Colonic mucosa (tissue), 4 donors: ENCODE measurements around the gene GMDS. TPM values are rescaled to one million over a fixed set of nuclear protein-coding genes. Genes with fewer than 3 reads are reported as not detected.

Experiments used
- DNase-seq: peaks from one replicate; pipeline ENCODE4 v3.0.0-alpha.2; 2020
- H3K27ac ChIP-seq: fragments of 200-600 bp; one replicate; pipeline ENCODE4 v1.8.0; 2021
- H3K27me3 ChIP-seq: fragments of 200-600 bp; one replicate; pipeline ENCODE4 v1.8.0; 2021
- H3K36me3 ChIP-seq: fragments of 200-600 bp; one replicate; pipeline ENCODE4 v1.8.0; 2021
- H3K4me1 ChIP-seq: fragments of 200-600 bp; one replicate; pipeline ENCODE4 v1.8.0; 2021; ENCODE audit warnings: mild to moderate bottlenecking
- H3K4me3 ChIP-seq: fragments of 200-600 bp; one replicate; pipeline ENCODE4 v1.8.0; 2021
- H3K9ac ChIP-seq, 2 donors: one replicate each; pipeline ENCODE4 v1.7.0; 2013; ENCODE audit warnings: control low read depth in 2 of 2, low read depth in 2 of 2, low read length in 2 of 2
- H3K9me3 ChIP-seq: fragments of 200-600 bp; one replicate; pipeline ENCODE4 v1.8.0; 2021
- CTCF ChIP-seq: fragments of 200-600 bp; IDR thresholded peaks from one replicate; pipeline ENCODE4 v1.8.0; 2022; ENCODE audit warnings: antibody characterized with exemption, mild to moderate bottlenecking
- intact Hi-C: fragments of 100-400 bp; cut with DNase I; formaldehyde crosslinking; loops from one replicate; pipeline ENCODE4 v1.14.1; 2022
- total RNA-seq, 2 donors: library from RNA; stranded (reverse); fragmentation: NEBNext Ultra II Directional in 1 of 2; extraction: Animal tissue kit (Norgen Biotek cat#: 25700) in 1 of 2; gene quantifications; one replicate each; pipeline ENCODE4 v1.2.1, GENCODE V29; 2021
- donor health status: healthy.
- donor health status: DM: no; HTN: no; CAD: no.
- donor health status: DM: no; HTN: no; CAD: no.

GMDS gene
- total RNA-seq, 2 donors from 2014 or later, result 247 to 272 TPM

- no peak for DNase-seq
- no peaks in the 10 kb centered on the region for H3K4me1 ChIP-seq
- H3K27ac ChIP-seq, result no peak overlapping the region
- H3K4me3 ChIP-seq, result no peak overlapping the region
- H3K9ac ChIP-seq, result no peak overlapping the region
- intact Hi-C loops, result no loop called here
- no peaks in the 10 kb centered on the region for H3K27me3 ChIP-seq
- TF ChIP-seq CTCF, result no peak
- no peaks in the 10 kb centered on the region for H3K9me3 ChIP-seq
- H3K36me3 ChIP-seq, result no peaks in the 10 kb centered on the region
Observed at GRCh38 chr6:1584996-1585668, 660.3 kb downstream of the GMDS start.

GRCh38 chr6:1584146-1584545, 661.3 kb downstream of the GMDS start:
- Histone ChIP-seq H3K9me3 (no peaks in the 10 kb centered on the region), H3K27ac (no peak overlapping the region), H3K4me3 (no peak overlapping the region), H3K4me1 (no peaks in the 10 kb centered on the region), H3K9ac (no peak overlapping the region), H3K36me3 (no peaks in the 10 kb centered on the region), H3K27me3 (no peaks in the 10 kb centered on the region)
- intact Hi-C loops, result no loop called here
- no peak for TF ChIP-seq CTCF
- DNase-seq, result no peak

GRCh38 chr6:1581120-1581991, 664.0 kb downstream of the GMDS start:
- Histone ChIP-seq H3K27ac (no peak overlapping the region), H3K27me3 (no peaks in the 10 kb centered on the region), H3K9me3 (no peaks in the 10 kb centered on the region), H3K9ac (no peak overlapping the region), H3K36me3 (no peaks in the 10 kb centered on the region), H3K4me3 (no peak overlapping the region), H3K4me1 (no peaks in the 10 kb centered on the region)
- no peak for DNase-seq
- no peak for TF ChIP-seq CTCF
- intact Hi-C loops, result no loop called here

- Histone ChIP-seq H3K4me1 (no peaks in the 10 kb centered on the region), H3K36me3 (no peaks in the 10 kb centered on the region), H3K27ac (no peak overlapping the region), H3K27me3 (no peaks in the 10 kb centered on the region), H3K9ac (no peak overlapping the region), H3K4me3 (no peak overlapping the region), H3K9me3 (no peaks in the 10 kb centered on the region)
- TF ChIP-seq CTCF, result no peak
- intact Hi-C loops, result no loop called here
- DNase-seq, result no peak
Observed at GRCh38 chr6:1580585-1580984, 664.8 kb downstream of the GMDS start.

- H3K9me3 ChIP-seq, result no peaks in the 10 kb centered on the region
- no peaks in the 10 kb centered on the region for H3K36me3 ChIP-seq
- H3K27ac ChIP-seq, result no peak overlapping the region
- TF ChIP-seq CTCF, result no peak
- H3K9ac ChIP-seq, result no peak overlapping the region
- no peaks in the 10 kb centered on the region for H3K27me3 ChIP-seq
- H3K4me1 ChIP-seq, result no peaks in the 10 kb centered on the region
- intact Hi-C loops, result no loop called here
- no peak overlapping the region for H3K4me3 ChIP-seq
- no peak for DNase-seq
Observed at GRCh38 chr6:1580109-1580508, 665.3 kb downstream of the GMDS start.
